Measurements from ENCODE around the gene OTUD3.
"Not testable (repeated sequence)": the region's sequence is repeated elsewhere in the genome, so short reads cannot be mapped to it uniquely, and the experiment has no call there.

Gene OTUD3

GRCh38 chr1:19922015-19922688 lies 40.0 kb downstream of the OTUD3 start:
- no peak for DNase-seq

- no peak for DNase-seq
Observed at GRCh38 chr1:19923137-19923952, 41.1 kb downstream of the OTUD3 start, which contains the start of gene PLA2G2E. TSS of gene PLA2G2E (minus strand) at chr1:19923617. CDS start at chr1:19923559, 58 bp downstream.

GRCh38 chr1:19923953-19924346 lies 41.8 kb downstream of the OTUD3 start:
- DNase-seq, result no peak

GRCh38 chr1:19925342-19926070 lies 43.3 kb downstream of the OTUD3 start:
- no peak for DNase-seq

- DNase-seq, result no peak
Observed at GRCh38 chr1:19926296-19927129, 44.3 kb downstream of the OTUD3 start.

- not testable (repeated sequence) for DNase-seq
Observed at GRCh38 chr1:19927130-19927421, 44.9 kb downstream of the OTUD3 start.

GRCh38 chr1:19932866-19933265 lies 50.7 kb downstream of the OTUD3 start:
- no peak for DNase-seq

GRCh38 chr1:19934336-19934735 lies 52.1 kb downstream of the OTUD3 start:
- no peak for DNase-seq

GRCh38 chr1:19936061-19936750 lies 54.0 kb downstream of the OTUD3 start:
- DNase-seq, result no peak

- no peak for DNase-seq
Observed at GRCh38 chr1:19938472-19938871, 56.3 kb downstream of the OTUD3 start.

GRCh38 chr1:19940486-19941205 lies 58.5 kb downstream of the OTUD3 start:
- DNase-seq, result no peak

- no peak for DNase-seq
Observed at GRCh38 chr1:19941206-19941568, 59.0 kb downstream of the OTUD3 start.

GRCh38 chr1:19942088-19942487 lies 59.9 kb downstream of the OTUD3 start:
- DNase-seq, result no peak

- no peak for DNase-seq
Observed at GRCh38 chr1:19942657-19943056, 60.5 kb downstream of the OTUD3 start.

GRCh38 chr1:19945914-19946313 lies 63.7 kb downstream of the OTUD3 start:
- DNase-seq, result no peak

- DNase-seq, result no peak
Observed at GRCh38 chr1:19946331-19946751, 64.1 kb downstream of the OTUD3 start.

GRCh38 chr1:19946971-19947370 lies 64.8 kb downstream of the OTUD3 start:
- no peak for DNase-seq

GRCh38 chr1:19949016-19949415 lies 66.8 kb downstream of the OTUD3 start:
- DNase-seq, result no peak

GRCh38 chr1:19954059-19954458 lies 71.9 kb downstream of the OTUD3 start:
- DNase-seq, result no peak

GRCh38 chr1:19955534-19956170 lies 73.5 kb downstream of the OTUD3 start:
- DNase-seq, result no peak

GRCh38 chr1:19957779-19958178 lies 75.6 kb downstream of the OTUD3 start:
- no peak for DNase-seq
